Measurements from ENCODE around the gene TCF7L2.

The TCF7L2 gene

DNA sequence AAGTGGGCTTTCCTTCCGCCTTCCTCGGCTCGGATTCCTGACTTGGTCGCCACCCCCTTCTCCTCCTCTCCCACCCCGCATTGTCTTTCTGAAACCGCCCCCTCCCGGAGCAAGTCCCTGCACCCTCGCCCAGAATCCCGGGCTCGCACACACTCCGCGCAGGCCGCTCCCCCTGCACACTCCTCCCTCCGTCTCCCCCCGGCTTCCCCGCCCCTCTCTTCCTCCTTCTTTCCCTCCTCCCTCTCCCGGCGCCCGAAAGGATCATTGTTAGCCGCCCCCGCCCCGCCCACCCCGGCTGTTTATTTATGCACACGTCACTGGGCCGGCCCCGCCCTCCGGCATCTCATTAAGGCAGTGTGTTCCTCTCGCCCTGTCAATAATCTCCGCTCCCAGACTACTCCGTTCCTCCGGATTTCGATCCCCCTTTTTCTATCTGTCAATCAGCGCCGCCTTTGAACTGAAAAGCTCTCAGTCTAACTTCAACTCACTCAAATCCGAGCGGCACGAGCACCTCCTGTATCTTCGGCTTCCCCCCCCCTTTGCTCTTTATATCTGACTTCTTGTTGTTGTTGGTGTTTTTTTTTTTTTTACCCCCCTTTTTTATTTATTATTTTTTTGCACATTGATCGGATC is at the start of gene TCF7L2:
TCF7L2 (plus strand) TSS at position 373 of the 633 bp plus-strand sequence. CDS start 510 bp downstream, outside the sequence.
- FAIRE-seq, result peak; percentile 67

DNA sequence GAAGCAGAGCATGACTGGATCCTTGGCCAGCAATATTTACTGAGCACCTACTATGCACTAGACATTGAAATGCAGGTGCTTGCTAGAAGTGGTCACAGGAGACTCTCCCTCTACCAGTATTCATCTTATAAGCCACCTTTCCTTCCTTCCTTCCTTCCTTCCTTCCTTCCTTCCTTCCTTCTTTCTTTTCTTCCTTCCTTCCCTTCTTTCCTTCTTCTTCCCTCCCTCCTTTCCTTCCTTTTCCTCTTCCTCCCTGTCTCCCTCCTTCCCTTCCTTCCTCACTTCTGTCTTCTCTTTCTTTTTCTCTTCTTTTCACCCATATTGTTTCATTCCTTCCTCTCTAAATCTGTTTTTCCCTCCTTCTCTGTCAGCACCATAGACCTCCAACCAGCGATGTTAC is 47.3 kb upstream of the TCF7L2 start:
- FAIRE-seq, result no peak

DNA sequence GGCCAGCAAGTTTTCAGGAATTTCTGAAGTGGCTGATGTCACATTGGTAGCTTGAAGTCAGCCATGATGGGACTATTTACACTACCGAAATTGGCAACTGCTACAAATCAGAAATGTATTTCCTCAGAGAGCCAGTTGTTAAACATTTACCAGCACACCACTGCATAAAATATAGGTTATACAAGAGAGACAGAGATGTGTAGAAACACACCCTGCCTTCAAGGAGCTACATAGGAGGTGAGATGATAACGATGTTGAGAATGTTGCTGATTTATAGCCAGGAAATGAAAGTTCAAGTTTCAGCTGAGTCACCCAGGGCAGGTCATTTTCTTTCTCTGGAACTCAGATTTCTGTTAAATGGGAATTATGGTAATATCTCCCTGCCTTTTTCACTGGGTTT is 46.0 kb upstream of the TCF7L2 start:
- FAIRE-seq, result no peak

- FAIRE-seq, result no peak
Observed at GRCh38 chr10:112906945-112907344, 43.1 kb upstream of the TCF7L2 start.

GRCh38 chr10:112907893-112908292 is 42.2 kb upstream of the TCF7L2 start:
- no peak for FAIRE-seq

DNA sequence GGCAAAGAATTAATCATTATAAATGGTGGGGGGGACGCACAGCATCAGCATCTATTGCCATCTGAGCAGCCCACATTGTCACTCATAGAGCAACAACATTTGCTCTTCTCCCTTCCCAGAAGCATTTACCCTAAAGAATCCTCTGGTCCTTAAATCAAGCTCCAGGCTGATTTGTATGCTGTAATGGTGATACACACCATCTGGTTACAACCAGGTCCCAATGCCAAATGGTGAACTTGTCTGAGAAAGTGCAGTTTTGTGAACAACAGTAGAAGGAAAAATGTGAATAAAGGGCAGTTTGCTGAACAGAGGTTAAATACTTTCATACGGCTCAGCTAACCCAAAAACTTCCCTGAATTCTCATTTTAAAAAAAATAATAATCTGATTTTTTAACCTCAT is 38.8 kb upstream of the TCF7L2 start:
- FAIRE-seq, result no peak

DNA sequence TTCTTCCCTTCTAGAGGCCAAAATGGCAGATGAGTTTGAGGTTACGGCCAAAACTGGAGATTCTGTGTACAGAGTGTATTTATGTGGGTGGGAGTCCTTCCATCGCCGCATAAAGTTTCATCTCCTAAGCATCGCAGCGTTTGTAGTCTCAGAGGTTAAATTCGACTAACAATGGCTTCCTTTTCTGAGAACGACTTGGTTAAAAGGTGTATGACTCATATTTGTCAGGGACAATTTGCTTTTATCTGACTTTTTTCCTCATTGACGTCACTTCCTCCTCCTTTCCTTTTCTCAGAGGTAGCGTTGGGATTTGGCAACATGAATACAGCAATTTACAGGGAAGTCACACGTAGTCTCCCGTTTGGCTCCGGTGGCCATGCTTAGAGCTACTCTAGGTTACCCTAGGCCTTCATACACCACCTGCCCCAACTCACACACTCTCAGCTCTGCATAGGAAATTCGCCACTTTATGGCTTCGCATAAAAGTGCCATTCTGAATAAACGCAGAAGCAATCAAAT is 37.6 kb upstream of the TCF7L2 start:
- FAIRE-seq, result no peak

DNA sequence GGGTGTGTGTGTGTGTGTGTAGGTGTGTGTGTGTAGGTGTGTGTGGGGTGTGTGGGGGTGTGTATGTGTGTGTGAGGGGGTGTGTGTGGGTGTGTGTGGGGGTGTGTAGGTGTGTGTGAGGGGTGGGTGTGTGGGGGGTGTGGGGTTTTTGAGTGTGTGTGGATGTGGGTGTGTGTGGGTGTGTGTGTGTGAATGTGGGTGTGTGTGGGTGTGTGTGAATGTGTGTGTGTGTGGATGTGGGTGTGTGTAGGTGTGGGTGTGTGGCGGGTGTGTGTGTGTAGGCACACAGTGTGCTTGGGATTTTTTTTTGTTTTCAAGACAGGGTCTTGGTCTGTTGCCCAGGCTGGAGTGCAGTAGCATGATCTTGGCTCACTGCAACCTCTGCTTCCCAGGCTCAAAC is 36.8 kb upstream of the TCF7L2 start:
- FAIRE-seq, result no peak

DNA sequence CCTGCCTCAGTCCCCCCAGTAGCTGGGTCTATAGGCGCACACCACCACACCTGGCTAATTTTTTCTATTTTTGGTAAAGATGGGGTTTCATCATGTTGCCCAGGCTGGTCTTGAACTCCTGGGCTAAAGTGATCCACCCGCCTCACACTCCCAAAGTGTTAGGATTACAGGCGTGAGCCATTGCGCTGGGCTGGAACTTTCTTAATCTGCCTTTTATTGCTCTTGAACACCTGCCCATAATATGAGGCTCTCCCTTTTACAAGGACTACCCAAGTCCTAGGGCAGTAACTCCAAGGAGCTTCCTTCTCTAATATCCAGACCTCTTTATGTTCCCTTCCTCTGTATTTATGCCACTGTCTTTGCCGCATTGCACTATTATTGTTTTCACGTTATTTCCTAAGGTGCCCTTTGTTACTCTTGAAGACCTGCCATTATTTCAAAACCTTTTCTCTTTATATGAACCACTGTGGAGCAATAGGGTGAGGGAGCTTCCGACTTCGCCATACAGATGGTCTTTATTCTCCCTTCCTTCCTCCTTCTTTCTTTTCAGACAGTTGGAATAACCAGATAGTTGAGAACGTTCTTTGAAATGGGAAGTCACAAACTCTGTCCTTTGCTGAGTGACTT is 36.3 kb upstream of the TCF7L2 start:
- FAIRE-seq, result no peak

DNA sequence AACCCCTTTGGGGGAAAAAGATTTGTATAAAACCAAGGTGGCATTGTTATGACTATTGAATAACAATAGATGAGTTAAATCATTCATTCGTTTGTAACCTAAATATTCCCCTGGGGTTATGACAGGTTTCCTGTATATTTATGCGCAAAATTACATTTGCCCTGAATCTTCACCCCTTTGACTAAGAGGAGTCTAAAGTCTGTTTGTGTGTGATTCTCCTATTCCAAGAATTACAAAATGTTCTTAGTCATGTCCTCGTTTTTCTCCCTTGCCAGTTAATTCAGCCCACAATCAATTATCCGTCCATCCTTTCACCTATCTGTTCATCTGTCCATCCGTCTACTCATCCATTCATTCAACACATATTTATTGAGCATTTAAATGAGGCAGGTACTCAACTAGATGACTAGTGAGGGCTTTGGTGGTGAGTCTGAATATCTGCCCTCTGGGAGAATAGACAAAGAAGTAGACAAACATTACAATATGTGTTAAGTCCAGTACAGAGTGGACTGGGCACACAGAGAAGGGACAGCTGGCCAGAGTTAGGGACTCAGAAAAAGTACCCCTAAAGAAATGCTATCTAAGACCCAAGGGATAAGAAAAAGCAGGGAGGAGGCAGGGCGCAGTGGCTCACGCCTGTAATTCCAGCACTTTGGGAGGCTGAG is 35.6 kb upstream of the TCF7L2 start:
- no peak for FAIRE-seq

DNA sequence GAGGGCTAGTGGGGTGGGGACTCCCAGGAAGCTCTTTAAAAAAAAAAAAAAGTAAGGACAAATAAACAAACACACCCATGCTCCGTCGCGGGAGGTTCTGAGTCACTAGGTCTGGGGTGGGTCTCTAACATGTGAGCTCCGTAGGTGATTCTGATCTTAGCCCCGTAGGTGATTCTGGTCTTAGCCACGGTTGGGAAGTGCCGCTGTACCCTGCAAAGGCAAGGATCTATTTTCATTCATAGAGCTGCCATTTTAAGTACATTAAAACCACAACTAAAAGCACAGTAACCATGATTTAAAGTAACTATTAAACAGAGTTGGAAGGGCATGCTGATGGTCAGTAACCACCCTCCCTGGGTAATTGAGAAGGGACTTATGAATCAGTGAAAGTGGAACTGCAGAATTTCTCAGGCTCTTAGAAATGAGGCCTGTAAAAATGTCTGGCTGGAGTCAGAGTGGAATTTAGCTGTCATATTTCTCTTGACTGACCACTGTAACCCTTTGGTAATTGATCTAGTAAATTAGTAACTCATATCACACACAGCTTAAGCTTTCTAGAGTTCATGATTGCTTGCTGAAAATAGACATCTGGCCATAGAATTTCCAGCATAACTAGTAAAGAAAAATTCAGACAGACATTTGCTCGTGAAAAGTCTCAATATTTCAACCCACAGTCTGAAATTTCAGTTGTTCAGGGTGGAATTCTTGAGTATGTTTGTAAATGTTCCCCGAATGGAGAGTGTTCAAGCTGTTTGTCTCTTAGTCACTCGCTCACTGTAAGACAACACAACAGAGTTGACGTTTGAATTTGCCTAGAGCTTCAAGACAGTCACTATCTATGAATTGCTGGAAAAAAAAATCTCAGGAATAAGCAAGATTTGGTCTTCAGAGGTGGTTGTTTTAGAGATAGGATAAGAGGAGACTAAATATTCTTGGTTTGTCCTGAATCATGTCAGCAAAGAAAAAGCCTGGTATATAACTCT is 34.2 kb upstream of the TCF7L2 start:
- FAIRE-seq, result no peak

DNA sequence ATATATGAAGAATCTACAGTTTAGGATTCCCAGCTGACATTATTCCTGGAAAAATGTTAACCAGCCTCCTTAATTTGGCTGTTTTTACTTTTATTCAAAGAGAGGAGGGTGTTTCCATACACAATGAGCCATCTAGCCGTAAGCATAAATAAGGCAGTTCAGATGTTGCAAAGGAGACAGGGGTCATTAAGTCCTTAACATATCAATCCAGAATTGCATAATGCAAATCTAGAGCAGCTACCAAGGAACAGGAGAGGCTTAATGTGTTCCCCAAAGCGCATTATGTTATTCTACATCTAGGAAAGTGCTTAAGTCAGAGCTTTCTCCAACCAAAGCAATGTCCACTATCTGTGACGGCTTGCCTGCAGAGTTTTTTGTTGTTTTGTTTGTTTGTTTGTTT is 32.4 kb upstream of the TCF7L2 start:
- no peak for FAIRE-seq

DNA sequence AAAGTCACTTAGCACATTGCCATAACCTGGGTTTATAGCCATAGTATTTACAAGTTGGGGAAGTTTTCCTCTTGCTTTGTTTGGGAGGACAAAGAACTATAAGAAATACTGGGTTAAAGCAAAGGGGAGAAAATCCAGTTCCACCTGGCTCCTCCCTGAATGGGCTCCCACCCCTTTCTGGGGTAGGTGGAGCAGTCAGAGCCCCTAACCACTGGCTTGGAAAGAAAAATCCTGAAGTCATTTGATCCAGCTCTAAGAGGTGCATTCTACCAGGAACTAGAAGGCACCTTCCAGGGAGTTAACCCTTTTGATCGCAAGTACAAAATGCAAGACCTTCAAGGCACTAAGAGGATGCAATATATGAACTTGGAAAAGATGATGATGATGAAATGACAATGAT is 31.3 kb upstream of the TCF7L2 start:
- no peak for FAIRE-seq

- FAIRE-seq, result no peak
Observed at GRCh38 chr10:112919721-112920120, 30.3 kb upstream of the TCF7L2 start.

GRCh38 chr10:112926906-112927688 is 22.9 kb upstream of the TCF7L2 start:
- no peak for FAIRE-seq

DNA sequence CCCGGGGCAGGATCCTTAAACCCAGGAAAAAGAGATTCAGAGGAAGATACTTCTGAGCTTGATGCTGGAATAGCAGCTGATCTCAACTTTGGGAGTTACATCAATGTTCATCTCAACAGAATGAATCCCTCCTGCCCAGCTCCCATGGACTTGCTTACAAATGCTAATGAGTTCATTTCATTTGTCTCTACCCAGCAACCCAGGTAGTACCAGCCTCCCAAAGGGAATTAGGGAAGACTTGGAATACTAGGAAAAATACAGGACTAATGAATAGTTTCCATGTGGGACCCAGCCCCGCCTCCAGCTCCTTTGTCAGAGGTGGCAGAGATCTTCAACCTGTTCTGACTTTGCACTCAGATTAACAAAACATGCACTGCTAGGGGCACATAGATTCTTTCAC is 22.1 kb upstream of the TCF7L2 start:
- FAIRE-seq, result no peak

- FAIRE-seq, result no peak
Observed at GRCh38 chr10:112932658-112933057, 17.4 kb upstream of the TCF7L2 start.

DNA sequence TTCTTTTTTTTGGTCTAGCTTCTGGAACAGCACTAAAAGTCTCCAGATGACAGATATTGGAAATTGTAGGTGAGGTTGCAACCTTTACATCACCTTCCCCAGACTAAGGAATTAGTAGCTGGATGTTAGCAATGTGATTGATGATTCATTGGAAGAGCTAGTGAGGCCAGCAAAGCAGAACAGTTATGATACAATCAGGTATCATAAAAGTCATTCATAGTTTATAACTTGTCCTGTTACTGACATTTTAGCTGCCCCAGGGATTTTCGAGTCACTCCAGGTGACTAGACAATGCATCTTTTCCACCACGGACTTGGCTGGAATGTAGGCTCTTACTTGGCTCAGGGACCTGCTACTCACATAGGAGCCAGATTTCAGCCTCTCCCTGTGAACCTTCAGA is 15.9 kb upstream of the TCF7L2 start:
- FAIRE-seq, result no peak

- FAIRE-seq, result no peak
Observed at GRCh38 chr10:112938808-112939482, 11.1 kb upstream of the TCF7L2 start.

GRCh38 chr10:112945811-112946210 is 4.2 kb upstream of the TCF7L2 start:
- no peak for FAIRE-seq

DNA sequence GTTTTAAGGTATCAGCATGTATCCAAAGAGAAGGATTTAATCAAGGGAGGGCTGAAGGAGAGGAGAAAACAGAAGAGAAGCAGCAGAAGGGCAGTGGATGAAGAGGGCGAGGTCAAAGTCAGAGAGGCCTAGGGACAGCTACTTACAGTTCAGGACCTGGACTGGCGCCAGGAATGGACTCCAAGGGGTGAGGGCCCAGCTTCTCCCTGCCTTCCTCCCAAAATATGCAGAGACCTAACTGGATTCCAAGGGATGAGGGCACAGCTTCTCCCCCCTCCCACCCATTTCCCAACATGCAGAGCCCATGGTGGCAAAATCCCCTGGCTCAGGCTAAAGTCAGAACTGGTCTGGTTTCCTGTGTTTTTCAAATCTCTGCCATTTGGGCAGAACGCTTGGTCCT is 3.4 kb upstream of the TCF7L2 start:
- no peak for FAIRE-seq
